NCI-H128 (cell line): ENCODE measurements around the gene BCLAF1.
A peak's percentile ranks its signal among the peaks of the same experiment; 100 is the strongest.
"Not testable (repeated sequence)": the region's sequence is repeated elsewhere in the genome, so short reads cannot be mapped to it uniquely, and the experiment has no call there.

Experiments
- DNase-seq: peaks from one replicate; lab custom pipeline; 2025; ENCODE audit not compliant: unreplicated experiment; lab: John Stamatoyannopoulos, UW

Gene BCLAF1

DNA sequence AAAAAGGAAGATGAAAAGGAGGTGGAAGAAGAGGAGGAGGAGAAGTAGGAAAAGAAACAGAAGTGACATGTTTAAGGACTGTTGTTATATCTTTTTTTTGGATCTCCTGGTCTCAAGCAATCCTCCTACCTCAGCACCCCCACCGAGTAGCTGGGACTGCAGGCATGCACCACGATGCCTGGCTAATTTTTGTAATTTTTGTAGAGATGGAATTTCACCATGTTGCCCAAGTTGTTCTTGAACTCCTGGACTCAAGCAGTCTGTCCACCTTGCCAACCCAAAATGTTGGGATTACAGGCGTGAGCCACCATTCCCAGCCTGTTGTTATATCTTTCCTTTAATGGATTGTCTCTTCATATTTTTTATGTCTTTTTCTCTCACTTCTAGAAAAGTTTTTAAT is 19.5 kb upstream of the BCLAF1 start:
- DNase-seq = no peak

DNA sequence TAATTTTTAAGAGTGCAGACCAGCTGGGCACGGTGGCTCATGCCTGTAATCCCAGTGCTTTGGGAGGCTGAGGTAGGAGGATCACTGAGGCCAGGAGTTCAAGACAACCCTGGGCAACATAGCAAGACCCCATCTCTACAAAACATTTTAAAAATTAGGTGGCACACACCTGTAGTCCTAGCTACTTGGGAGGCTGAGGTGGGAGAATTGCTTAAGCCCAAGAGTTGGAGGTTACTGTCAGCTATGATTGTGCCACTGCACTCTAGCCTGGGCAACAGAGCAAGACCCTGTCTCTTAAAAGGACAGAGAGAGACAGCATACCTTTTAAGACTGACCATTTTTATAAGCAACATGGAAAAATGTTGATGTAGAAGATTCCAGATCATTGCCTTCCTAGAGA is 18.8 kb upstream of the BCLAF1 start:
- not testable (repeated sequence) for DNase-seq

GRCh38 chr6:136307351-136307750 is 17.7 kb upstream of the BCLAF1 start:
- no peak for DNase-seq

DNA sequence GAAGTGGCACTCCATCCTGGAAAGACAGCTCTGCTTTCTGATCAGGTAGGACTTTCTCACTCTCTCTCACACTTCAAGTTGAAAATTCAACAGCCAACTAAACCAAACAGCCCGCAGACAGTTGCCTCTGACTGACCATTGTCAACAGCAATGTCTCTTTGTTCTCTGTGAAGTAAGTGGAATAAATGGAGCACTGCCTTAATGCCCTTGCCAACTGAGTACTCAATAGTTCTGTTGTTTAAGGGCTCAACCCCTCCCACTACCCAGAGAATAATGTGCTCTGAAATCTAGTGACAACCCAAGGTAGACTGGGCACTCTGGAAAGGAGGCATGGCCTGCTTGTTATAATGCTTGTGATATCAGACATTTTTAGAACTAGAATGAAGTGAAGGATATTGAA is 16.8 kb upstream of the BCLAF1 start:
- DNase-seq = no peak

DNA sequence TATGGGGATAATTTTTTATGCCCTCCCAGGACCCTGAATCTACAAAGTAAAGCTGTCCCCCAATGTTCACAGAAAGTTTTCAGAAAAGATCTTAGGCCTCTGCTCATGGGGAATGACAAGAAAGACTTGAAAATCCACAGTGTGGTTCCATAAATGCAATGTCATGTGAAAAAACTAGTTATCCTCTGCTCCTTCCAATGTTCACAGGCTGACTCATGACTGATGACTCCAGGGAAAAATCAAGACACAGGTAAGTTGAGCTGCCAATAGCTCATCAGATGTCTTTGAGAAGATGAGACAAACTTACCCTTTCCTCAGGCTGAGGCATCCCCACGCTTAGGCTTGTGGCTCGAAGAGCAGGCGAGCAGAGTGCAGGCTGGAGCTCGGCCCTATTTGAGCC is 14.8 kb upstream of the BCLAF1 start:
- DNase-seq = no peak

DNA sequence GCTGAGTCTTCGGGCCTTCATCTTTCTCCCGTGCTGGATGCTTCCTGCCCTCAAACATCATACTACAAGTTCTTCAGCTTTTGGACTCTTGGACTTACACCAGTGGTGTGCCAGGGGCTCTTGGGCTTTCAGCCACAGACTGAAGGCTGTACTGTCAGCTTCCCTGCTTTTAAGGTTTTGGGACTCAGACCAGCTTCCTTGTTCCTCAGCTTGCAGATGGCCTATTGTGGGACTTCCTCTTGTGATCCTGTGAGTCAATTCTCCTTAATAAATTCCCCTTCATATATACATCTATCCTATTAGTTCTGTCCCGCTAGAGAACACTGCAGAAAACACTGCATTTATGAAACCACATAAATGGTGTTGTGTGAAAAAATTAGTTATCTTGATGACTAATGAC is 13.9 kb upstream of the BCLAF1 start:
- no peak for DNase-seq

DNA sequence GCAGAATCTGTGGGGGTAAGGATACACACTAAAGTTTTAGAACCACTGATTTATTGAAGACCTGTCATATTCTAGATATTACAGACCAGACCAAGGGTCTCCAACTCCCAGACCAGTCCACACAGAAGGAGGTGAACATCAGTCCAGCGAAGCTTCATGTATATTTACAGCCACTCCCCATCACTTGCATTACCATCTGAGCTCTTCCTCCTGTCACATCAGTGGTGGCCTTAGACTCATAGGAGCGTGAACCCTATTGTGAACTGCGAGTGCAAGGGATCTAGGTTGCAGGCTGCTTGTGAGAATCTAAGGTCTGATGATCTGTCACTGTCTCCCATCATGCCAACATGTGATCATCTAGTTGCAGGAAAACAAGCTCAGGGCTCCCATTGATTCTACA is 5.0 kb upstream of the BCLAF1 start:
- no peak for DNase-seq

DNA sequence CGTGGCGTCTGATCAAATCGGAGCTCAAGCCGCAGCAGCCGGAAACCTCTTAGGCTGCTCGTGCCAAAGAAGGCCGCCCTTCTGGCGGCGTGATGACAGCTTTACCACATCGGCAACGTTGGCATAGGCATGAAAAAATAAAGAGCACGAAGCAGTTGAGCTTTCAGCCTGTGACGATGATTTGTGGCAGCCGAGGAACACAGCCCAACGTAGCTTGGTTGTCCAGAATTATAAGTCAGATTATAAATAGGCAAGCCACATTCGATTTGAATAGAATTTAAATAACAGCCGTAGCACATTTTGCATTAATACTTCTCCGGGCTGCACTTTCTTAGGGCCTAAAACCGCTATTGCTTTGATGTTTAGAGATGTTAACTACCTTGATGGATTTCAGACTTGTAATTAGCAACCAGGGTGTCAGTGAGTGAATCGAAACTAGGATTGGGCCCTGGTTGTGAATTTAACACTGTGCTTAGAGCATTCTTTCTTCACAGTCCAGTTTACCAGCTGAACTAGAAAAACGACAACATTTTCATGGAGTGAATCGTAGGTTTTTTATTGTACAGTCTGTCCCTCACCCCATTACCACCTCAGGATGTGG is 864 bp upstream of the BCLAF1 start:
- DNase-seq = peak; percentile 64

DNA sequence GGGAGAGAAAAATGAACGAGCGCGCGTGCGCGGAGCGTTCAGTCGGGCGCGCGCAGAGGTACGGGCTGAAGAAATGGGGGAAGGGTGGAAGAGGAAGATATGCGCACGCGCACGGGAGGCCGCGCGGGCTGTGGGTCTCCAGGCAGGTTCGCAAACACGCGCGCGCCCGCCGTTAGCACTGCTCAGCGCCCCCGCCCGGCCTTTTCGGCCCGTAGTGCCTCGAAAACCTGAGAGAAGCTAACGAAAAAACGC is 393 bp downstream of the BCLAF1 start:
- peak; percentile 83 for DNase-seq

DNA sequence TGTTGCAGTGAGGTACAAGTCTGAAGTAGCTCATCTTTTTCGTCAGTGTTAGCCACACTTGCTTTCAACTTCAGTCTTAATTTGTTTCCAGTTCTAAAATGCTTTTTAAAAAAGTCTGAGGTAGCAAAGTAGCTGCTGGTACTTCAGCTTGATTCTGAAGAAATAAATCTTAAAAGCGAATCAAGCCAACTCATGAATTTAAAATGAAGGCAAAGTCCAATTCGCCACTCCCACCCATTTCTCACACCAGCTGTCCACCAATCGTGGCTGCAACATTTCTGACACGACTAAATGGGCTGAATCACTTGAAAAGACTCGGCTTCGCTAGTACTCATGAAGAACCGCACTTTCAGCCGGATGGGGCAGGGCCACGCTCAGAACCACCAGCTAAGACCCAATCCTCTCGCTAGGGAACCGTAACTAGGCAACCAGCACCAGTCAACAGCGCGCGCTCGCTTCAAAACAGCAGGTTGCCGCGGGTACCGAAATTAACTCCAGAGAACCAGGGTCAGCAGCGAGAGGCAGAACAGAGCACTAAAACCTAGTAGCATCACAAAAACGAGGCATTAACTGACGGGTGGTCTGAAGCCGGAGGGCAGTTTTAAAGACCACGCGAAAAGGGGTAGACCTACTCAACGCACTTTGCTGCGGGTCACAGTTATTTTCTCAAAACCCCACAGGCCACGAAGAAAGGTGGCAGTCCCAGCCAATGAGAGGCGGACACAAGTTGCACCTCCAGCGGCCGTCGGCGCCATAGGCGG is 900 bp downstream of the BCLAF1 start:
- DNase-seq = peak; percentile 65

DNA sequence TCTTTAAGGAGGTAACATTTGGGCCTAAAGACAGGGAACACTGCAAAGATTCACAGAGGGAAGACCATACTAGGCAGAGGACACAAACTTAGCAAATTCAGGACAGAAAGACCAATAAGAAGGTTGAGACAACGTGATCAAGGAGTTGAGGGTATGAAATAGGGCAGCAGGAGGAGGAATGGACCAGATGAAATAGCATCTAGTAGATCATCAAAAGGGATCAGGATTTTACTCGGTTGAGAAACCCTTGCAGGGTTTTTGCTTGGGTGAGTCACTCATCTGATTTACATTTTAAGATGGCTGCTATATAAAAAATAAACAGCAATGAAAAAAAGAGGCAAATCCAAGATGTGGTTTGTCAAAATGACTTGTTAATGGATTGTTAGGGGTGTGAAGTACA is 4.7 kb downstream of the BCLAF1 start:
- DNase-seq = no peak

DNA sequence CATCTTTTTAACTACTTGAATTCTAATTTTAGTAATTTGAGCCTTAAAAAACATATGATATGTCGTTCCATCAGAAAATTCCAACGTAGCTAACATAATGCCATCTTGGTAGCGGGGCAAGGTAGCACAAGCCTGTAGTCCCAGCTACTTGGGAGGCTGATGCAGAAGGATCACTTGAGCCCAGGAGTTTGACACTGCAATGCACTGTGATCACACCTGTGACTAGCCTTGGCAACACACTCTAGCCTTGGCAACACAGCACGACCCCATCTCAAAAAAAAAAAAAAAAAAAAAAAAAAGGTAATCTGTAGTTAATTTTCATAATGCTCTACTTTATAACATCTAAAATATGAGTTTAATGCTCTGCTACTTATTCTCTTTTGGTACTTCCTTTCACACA is 6.7 kb downstream of the BCLAF1 start:
- no peak for DNase-seq

DNA sequence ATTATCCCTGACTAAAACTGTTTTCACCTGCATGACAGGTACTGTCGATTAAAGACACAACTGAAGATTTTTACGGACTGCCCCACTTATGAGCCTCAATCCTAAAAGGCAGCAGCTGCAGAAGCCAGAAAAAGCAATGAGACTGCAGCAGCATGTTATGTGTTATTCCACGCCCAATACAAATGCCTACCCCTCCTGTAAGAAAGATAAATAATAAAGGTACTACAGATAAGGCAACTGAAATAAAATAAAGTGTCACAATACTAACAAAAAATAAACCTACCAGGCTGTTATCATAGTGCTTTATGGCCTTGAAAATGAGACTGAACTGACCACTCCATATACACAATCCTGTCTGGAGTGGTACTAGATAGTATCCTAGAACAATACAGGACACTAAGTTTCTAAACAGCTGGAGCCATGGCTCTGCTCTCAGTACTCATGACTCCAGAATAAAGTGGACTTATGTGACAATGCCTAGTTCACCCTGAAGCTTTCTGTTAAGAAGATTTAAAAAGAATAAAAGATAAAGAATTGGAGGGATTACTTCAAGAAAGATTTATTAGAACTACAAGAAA is 9.5 kb downstream of the BCLAF1 start:
- no peak for DNase-seq

DNA sequence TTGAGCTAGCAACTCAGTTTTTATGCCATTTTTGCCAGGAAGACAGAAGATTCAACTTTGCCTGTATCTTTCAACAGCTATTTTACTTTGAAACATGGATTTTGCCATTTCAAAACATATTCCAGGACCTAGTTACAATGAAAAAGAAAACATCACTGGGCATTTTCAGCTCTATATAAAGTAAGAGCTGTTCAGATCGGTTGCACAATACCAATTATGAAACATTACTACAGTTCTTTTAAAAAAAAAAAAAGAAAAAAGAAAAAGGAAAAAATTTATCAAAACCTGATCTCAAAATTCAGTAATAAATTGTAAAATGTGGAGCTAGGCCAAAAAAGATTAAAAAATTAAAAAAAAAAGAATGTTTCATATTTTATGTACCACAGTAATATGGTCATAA is 15.6 kb downstream of the BCLAF1 start:
- no peak for DNase-seq

DNA sequence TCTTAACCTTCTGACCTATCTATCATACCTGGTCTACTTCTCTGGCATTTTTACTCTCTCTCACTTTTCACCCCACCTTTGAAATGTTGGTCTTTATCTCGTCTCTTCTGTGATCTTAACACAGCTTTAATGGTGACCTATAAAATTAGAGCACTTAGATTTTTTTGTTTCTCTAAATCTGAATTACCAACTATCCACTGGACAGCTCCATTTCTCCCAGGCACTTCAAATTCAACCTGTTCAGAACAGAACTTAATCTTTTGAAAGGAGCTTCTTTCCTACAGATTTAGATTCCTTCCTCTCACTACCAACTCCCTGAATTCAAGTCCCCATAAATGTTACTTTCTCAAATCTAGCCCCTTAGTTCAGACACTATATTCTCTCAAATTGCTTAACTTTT is 24.5 kb downstream of the BCLAF1 start:
- no peak for DNase-seq

DNA sequence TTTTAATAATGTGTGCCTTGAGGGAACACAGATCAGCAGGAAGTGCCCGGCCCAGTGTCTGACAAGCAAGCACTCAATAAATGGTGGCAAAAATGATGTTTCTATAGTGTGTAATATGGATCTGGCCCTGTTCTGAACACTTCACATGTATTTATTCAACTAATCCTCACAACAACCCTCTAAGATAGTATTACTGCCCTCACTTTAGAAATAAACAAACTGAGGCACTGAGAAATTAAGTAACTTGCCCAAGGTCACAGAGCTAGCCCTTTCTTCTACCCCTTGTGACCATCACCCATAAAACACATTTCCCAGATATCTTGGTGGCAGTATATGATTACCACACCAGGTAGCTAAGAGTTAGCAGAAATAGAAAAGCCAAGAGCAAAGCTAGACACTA is 26.7 kb downstream of the BCLAF1 start:
- no peak for DNase-seq

DNA sequence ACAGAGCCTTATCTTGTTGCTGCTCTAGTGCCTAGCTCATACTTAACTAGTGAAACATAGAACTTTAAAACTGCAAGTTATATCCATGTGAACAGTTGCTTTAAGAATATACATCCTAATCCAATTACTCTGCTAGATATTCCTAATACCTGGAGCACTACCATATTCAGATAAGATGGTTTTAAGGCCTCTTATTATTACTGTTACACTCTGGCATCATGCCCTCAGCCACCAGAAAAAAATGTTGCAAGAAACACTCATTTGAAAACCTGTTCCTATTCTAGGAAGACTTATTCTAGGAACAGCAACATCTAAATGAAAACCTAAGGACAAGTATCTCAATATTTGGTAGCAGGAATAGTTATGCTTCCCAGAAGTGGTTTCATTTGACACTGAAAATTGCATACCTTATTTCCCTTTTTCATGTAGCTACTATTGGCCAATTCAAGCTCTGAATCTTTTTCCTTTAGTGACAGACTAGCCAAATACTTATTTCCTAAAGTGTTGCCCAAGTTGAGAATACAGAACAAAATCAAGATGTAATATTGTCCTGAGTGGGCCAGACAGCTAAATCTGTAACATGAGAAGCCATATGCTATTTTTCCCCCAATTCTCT is 34.7 kb downstream of the BCLAF1 start:
- no peak for DNase-seq

DNA sequence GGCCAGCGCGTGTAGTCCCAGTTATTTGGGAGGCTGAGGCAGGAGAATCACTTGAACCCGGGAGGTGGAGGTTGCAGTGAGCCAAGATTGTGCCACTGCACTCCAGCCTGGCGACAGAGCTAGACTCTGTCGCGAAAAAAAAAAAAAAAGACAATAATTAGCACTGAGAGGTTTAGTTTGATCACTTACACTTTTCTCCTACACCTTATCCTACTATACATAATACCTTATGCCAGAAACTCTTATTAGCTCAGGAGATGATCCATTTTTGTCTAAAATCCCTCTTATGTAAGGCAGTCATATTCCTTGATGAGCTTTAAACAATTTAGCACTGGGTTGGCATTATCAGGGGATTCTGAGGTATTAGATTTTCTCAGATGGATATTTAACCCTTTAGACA is 35.9 kb downstream of the BCLAF1 start:
- no peak for DNase-seq

GRCh38 chr6:136252441-136252840 is 37.2 kb downstream of the BCLAF1 start:
- no peak for DNase-seq

GRCh38 chr6:136251394-136251793 is 38.3 kb downstream of the BCLAF1 start:
- no peak for DNase-seq

DNA sequence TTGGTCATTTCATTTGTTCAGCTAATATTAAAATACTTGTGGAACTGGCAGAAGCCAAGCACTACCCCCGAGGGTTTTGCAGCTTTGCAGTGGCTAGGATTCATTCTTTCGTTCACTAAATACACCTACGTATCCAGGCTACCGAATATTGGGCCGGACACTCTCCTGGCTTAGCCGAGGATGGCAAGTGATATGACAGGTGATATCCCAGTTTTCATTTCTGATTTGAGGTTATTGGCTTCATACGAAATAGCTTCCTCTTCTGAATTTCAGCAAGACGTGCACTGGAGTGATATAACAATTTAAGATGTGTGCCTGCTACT is 39.0 kb downstream of the BCLAF1 start:
- DNase-seq = no peak

DNA sequence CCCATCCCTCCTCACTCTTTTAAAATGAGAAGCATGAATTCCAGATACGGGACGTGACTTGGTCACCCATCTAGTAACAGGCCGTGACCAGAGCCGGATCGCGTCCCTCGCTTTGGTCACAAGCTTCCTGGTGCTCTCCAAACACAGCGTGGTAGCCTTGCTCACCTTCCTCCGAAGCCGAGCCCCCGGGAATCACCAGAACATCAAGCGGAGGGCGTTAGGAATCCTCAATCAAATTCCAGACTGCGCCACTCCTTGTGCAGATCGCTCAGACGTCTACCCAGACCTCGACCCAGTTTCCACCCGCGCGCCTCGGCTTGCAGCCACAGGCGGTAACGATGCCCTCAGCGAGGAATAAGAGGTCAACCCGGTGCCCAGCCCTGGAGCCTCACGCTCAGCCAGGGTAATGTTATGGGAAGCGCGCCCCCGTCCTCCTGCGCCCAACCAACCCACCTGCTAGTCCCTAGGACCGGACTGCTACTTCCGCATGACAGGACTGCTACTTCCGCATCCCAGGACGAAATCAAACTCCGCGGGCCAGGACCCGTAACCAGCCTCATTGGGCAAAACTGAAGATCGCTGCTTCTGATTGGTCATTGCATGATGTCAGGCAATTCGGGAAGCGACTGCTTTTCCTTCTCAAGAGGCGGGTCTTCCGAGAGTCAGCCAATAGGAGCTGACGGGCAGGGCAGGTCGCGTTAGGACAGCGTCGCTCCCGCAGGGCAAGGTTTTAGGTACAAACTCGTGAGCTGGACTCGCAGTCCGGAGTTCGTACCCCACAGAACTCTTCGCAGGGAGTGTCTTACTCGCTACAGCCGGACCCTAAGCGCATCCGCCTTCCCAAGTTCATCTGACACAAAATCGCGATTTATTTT is 39.6 kb downstream of the BCLAF1 start, which contains the start of gene MTFR2:
Gene MTFR2 (minus strand): TSS at position 501 of the 875 bp plus-strand sequence. CDS start 1,212 bp downstream, outside the sequence.
- DNase-seq = peak; percentile 92
